ENCODE results near the gene NTHL1. TPM values are rescaled to one million over a fixed set of nuclear protein-coding genes. Genes with fewer than 3 reads are reported as not detected.

NTHL1 gene
- total and polyA plus RNA-seq, 9 of the 15 experiments (the other 6 are each of a cell fraction or from before 2014, with no cell fraction given), result 1.1 to 58.8 (median 17.6) TPM

- TF ChIP-seq, protein P1, sequence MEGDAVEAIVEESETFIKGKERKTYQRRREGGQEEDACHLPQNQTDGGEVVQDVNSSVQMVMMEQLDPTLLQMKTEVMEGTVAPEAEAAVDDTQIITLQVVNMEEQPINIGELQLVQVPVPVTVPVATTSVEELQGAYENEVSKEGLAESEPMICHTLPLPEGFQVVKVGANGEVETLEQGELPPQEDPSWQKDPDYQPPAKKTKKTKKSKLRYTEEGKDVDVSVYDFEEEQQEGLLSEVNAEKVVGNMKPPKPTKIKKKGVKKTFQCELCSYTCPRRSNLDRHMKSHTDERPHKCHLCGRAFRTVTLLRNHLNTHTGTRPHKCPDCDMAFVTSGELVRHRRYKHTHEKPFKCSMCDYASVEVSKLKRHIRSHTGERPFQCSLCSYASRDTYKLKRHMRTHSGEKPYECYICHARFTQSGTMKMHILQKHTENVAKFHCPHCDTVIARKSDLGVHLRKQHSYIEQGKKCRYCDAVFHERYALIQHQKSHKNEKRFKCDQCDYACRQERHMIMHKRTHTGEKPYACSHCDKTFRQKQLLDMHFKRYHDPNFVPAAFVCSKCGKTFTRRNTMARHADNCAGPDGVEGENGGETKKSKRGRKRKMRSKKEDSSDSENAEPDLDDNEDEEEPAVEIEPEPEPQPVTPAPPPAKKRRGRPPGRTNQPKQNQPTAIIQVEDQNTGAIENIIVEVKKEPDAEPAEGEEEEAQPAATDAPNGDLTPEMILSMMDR (IDR thresholded peaks at IDR 0.05 in 2 of 3, conservative IDR thresholded peaks at IDR 0.05 in 1 of 3; ENCODE audit: insufficient read depth in 2 of 3, low read depth in 1 of 3, low read length in 3 of 3), result peak in 1 of 3 experiments; percentile 22; a peak in 3 of 6 replicates
- TF ChIP-seq TFAP4 (CRISPR knock-in tag; IDR thresholded peaks at IDR 0.05; ENCODE audit: borderline replicate concordance), result peak; percentile 60; the same call in 1 of the 2 replicates
- TF ChIP-seq HDAC1 (IDR thresholded peaks at IDR 0.05), result peak in 1 of 2 experiments; percentile 86; a peak in 2 of 4 replicates
- 0 out of 2 replicates have a peak, but pooled peaks have one; percentile 60 for TF ChIP-seq HDGF (IDR thresholded peaks at IDR 0.05)
- no peak for TF ChIP-seq ZNF140 (CRISPR knock-in tag; IDR thresholded peaks at IDR 0.05)
- TF ChIP-seq, protein P2, sequence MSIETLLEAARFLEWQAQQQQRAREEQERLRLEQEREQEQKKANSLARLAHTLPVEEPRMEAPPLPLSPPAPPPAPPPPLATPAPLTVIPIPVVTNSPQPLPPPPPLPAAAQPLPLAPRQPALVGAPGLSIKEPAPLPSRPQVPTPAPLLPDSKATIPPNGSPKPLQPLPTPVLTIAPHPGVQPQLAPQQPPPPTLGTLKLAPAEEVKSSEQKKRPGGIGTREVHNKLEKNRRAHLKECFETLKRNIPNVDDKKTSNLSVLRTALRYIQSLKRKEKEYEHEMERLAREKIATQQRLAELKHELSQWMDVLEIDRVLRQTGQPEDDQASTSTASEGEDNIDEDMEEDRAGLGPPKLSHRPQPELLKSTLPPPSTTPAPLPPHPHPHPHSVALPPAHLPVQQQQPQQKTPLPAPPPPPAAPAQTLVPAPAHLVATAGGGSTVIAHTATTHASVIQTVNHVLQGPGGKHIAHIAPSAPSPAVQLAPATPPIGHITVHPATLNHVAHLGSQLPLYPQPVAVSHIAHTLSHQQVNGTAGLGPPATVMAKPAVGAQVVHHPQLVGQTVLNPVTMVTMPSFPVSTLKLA (conservative IDR thresholded peaks at IDR 0.05), result peak; percentile 80 to 87
- TF ChIP-seq HIVEP1 (CRISPR knock-in tag; IDR thresholded peaks at IDR 0.05), result no peak
- TF ChIP-seq GATAD2B (IDR thresholded peaks at IDR 0.05; ENCODE audit: borderline replicate concordance), result peak; percentile 63; the same call in 1 of the 2 replicates
- peak; percentile 50; the same call in 1 of the 2 replicates for TF ChIP-seq EP400 (IDR thresholded peaks at IDR 0.05)
- TF ChIP-seq NRF1 (conservative IDR thresholded peaks at IDR 0.05 in 1 of 2, IDR thresholded peaks at IDR 0.05 in 1 of 2), result peak in 1 of 2 experiments; percentile 54; a peak in 2 of 4 replicates
- TF ChIP-seq REST (IDR thresholded peaks at IDR 0.05; ENCODE audit: borderline replicate concordance), result peak; percentile 18; the same call in 1 of the 2 replicates
- TF ChIP-seq REST (CRISPR knock-in tag; IDR thresholded peaks at IDR 0.05; ENCODE audit: low read depth), result no peak
Observed at GRCh38 chr16:2027024-2028010, 20.3 kb downstream of the NTHL1 start (continued).

All from K562 (cell line).